Activated naive CD8-positive, alpha-beta T cell treated with anti-CD3 and anti-CD28 coated beads, Interleukin-2, amount 10 ng/mL, durations not matched to agents 7 days and 5 days (primary cell): Measurements from ENCODE around the gene SKI. TPM values are rescaled to one million over a fixed set of nuclear protein-coding genes. Genes with fewer than 3 reads are reported as not detected.

ENCODE experiments used
- ATAC-seq: fragments of 150-1000 bp; cut with Tn5 transposase; one replicate; pipeline ENCODE4 v1.10.0; 2021; ENCODE audit warnings: low read depth, moderate library complexity
- POLR2A ChIA-PET: fragments of 350-600 bp; sonication (Branson Sonifier 250); formaldehyde crosslinking; loops from one replicate; lab custom pipeline; 2021; ENCODE audit warnings: antibody characterized with exemption; lab: Charles Lee
- DNase-seq: peaks from one replicate; pipeline ENCODE4 v3.0.0; 2021
- H3K27ac Mint-ChIP-seq: one replicate; pipeline ENCODE4 v1.8.0; 2022; ENCODE audit warnings: mild to moderate bottlenecking, mixed read lengths
- H3K27me3 Mint-ChIP-seq: one replicate; pipeline ENCODE4 v1.8.0; 2022; ENCODE audit warnings: mild to moderate bottlenecking, moderate library complexity, mixed read lengths
- H3K36me3 Mint-ChIP-seq: one replicate; pipeline ENCODE4 v1.8.0; 2021; ENCODE audit warnings: mild to moderate bottlenecking, mixed read lengths
- H3K4me1 Mint-ChIP-seq: one replicate; pipeline ENCODE4 v1.8.0; 2021; ENCODE audit warnings: mixed read lengths
- H3K4me3 Mint-ChIP-seq: one replicate; pipeline ENCODE4 v1.8.0; 2022; ENCODE audit warnings: mild to moderate bottlenecking, moderate library complexity, mixed read lengths
- H3K9me3 Mint-ChIP-seq: one replicate; pipeline ENCODE4 v1.8.0; 2021; ENCODE audit warnings: mixed read lengths
- total RNA-seq, 2 experiments: library from RNA; stranded (reverse); gene quantifications; one replicate each; pipeline ENCODE4 v1.2.3, GENCODE V29; 2021

SKI gene
- total RNA-seq, 2 experiments from 2014 or later, result 59.3 to 71.6 TPM

GRCh38 chr1:2272686-2273400 is 44.7 kb downstream of the SKI start:
- H3K27ac Mint-ChIP-seq, result no peak overlapping the region
- ATAC-seq (no peak), DNase-seq (no peak)
- H3K4me3 Mint-ChIP-seq, result no peak overlapping the region
- H3K4me1 Mint-ChIP-seq, result peaks cover 12% of the 10 kb centered on the region
- peaks cover 15% of the 10 kb centered on the region for H3K36me3 Mint-ChIP-seq
- H3K27me3 Mint-ChIP-seq, result no peaks in the 10 kb centered on the region
- no peaks in the 10 kb centered on the region for H3K9me3 Mint-ChIP-seq
- POLR2A ChIA-PET, result no interaction called here

DNA sequence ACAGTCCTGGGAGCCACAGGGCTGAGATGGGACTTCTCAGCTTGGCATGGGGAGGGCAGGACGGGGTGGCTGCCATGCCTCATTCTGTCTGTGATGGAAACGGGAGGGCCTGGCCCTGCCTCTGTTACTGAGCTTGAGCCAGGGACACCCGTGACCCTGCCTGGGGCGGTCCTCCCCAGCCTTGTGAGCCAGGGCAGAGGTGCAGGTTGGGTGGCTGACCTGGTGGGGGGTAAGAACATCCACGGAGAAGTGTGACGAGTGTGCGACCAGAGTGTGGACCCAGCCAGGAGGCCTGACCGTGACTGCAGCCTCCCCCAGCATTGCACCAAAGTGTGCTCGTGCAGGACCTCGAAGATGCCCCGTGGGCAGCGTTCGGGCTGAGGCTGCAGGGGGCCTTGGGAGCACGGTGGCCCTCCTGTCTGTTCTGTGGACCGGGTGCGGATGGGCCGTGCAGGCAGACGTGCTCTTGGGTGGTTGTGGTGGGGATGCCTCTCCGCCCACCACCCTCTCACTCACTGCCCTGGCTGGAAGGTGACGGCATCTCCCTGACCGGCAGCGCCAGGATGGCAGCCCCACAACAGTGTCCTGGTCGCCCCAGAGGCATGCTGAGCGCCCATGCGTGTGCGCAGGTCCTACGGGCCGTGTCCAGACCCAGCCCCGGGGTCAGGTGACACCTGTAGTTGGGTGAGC is 45.4 kb downstream of the SKI start:
- POLR2A ChIA-PET, result no interaction called here

DNA sequence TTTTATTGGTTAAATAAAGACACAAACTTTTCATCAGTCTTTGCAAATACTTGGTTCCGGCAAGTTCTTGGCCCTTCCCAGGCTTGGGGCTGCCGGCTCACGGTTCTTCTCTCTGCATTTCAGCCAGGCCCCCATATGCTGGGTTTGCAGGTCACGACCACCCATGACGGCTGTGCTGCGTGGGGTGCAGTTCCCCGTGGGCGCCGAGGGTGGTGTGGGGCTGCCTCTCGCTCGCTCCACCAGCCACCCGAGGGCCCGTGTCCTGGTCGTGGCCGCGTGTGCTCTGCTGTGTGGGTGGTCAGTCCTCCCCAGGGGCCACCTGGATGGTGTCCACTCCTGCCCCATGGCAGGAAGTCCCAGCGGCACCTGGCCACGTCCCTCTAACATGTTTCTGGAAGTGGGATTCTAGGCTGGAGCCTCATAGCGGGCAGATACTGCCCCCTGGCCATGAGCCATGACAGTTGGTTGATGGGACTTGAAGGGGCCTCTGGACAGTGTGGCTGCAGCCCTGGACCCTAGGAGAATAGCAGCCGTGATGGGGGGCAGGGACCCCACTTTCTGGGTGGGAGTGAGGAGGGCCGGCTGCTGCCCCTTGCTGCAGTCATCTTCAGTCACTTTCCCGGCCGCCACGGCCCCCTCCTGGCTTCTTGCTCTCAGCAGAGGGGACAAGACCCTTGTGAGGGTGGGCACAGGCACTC is 46.3 kb downstream of the SKI start:
- no peak overlapping the region for H3K4me3 Mint-ChIP-seq
- H3K27ac Mint-ChIP-seq, result no peak overlapping the region
- no peaks in the 10 kb centered on the region for H3K9me3 Mint-ChIP-seq
- H3K36me3 Mint-ChIP-seq, result peaks cover 12% of the 10 kb centered on the region
- ATAC-seq (no peak), DNase-seq (no peak)
- POLR2A ChIA-PET, result no interaction called here
- no peaks in the 10 kb centered on the region for H3K27me3 Mint-ChIP-seq
- peaks cover 12% of the 10 kb centered on the region for H3K4me1 Mint-ChIP-seq

More for the DNA sequence above, 45.4 kb downstream of the SKI start:
- Mint-ChIP-seq H3K36me3 (peaks cover 15% of the 10 kb centered on the region), H3K4me1 (peaks cover 12% of the 10 kb centered on the region), H3K27ac (no peak overlapping the region), H3K4me3 (no peak overlapping the region), H3K27me3 (no peaks in the 10 kb centered on the region), H3K9me3 (no peaks in the 10 kb centered on the region)
- no peak for ATAC-seq
- DNase-seq, result no peak

DNA sequence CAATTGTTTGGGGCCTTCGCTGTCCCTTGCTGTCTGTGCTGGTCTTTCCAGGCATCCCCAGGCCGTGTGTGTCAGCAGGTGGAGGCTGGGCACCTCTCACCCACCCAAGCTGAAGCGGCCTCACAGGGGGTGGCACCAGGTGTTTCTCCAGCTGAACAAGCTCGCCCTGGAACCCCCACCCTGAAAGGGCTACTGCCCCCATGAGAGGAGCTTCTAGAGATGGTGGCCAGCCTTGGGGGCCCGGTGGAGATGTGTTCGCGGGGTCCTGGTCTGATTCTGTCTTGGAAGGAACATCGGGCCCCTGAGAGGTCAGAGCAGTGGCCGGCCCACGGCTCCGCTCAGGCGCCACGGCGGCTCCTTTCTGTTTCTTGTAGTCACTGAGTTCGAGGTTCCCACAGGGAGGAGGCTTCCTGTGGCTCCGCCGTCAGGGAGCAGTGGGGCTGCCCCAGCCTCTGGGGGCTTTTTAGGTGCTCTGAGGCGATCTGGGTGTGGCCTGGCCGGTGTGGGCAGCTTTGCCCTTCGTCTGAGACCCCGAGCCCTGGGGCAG is 46.9 kb downstream of the SKI start:
- no peaks in the 10 kb centered on the region for H3K27me3 Mint-ChIP-seq
- POLR2A ChIA-PET, result no interaction called here
- no peak for ATAC-seq
- no peak for DNase-seq
- no peaks in the 10 kb centered on the region for H3K9me3 Mint-ChIP-seq
- H3K36me3 Mint-ChIP-seq, result peaks cover 12% of the 10 kb centered on the region
- H3K4me3 Mint-ChIP-seq, result no peak overlapping the region
- no peak overlapping the region for H3K27ac Mint-ChIP-seq
- peaks cover 14% of the 10 kb centered on the region for H3K4me1 Mint-ChIP-seq

DNA sequence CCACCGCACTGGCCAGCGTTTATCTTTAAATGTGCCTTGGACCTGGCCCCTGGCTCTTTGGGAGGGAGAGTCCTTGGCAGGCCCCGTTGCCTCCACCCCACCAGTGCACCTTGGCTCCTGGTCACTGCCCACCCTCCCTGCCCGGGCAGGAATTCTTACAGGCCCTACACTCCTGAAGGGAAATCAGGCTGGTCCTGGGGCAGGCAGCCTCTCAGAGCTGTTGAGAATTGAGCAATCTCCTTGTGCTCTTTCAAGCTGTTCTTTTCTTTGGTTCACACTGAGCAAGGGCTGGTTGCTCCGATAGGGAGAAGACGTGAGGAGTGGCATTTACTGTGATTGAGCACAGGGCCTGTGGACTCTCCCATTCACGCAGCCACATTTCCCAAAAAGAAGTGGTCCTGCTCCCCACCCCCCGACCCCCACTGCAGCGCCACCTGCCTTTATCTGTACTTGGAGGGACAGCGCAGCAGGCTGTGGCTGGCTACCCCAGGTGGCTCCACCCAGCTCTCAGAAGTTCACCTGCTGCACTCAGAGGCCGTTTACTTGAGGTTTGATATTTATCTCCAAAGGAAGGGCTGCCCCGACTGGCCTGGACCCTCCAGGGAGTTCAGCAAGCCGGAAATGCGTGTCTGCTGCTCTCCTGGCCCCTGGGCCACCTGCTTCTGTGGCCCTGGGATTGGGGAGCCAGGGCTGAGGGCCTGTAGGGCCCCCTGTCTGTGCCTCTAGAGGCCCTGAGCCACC is 47.8 kb downstream of the SKI start:
- H3K9me3 Mint-ChIP-seq, result no peaks in the 10 kb centered on the region
- H3K36me3 Mint-ChIP-seq, result peaks cover 14% of the 10 kb centered on the region
- POLR2A ChIA-PET, result no interaction called here
- ATAC-seq, result no peak
- no peak overlapping the region for H3K4me3 Mint-ChIP-seq
- H3K27ac Mint-ChIP-seq, result no peak overlapping the region
- no peaks in the 10 kb centered on the region for H3K27me3 Mint-ChIP-seq
- DNase-seq, result no peak
- H3K4me1 Mint-ChIP-seq, result peaks cover 14% of the 10 kb centered on the region

DNA sequence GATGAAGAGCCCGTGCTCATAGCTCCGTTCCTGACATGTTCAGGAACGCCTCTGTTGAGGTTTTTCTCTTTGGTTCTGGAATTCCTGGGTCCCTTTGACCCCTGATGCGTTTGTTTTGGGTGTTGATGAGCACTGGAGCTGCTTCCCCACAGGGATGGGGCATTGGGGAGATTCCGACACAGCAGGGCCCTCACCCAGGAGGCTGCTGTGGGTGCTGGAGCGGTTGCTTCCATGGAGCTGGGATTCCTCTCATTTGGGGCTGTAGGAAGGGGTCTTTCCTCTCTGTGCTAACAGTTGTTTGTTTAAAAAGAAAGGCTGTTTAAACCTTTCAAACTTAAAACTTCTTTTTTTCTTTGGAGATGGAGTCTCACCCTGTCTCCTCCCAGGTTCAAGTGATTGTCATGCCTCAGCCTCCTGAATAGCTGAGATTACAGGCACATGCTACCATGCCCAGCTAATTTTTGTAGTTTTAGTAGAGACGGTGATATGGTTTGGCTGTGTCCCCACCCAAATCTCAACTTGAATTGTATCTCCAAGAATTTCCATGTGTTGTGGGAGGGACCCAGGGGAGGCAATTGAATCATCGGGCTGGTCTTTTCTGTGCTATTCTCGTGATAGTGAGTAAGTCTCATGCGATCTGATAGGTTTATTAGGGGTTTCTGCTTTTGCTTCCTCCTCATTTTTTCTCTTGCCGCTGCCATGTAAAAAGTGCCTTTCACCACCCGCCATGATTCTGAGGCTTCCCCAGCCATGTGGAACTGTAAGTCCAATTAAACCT is 48.9 kb downstream of the SKI start:
- H3K27me3 Mint-ChIP-seq, result no peaks in the 10 kb centered on the region
- no peak overlapping the region for H3K4me3 Mint-ChIP-seq
- DNase-seq (no peak), ATAC-seq (no peak)
- peaks cover 14% of the 10 kb centered on the region for H3K4me1 Mint-ChIP-seq
- POLR2A ChIA-PET, result interaction anchor here (0.6 kb wide), 1 partner anchor 14 kb away, joined by 3 read pairs; no protein-coding TSS in a partner anchor
- H3K9me3 Mint-ChIP-seq, result no peaks in the 10 kb centered on the region
- peaks cover 14% of the 10 kb centered on the region for H3K36me3 Mint-ChIP-seq
- H3K27ac Mint-ChIP-seq, result no peak overlapping the region

- no peak overlapping the region for H3K4me3 Mint-ChIP-seq
- no peaks in the 10 kb centered on the region for H3K9me3 Mint-ChIP-seq
- H3K36me3 Mint-ChIP-seq, result peaks cover 14% of the 10 kb centered on the region
- no peak for DNase-seq
- H3K27ac Mint-ChIP-seq, result no peak overlapping the region
- H3K4me1 Mint-ChIP-seq, result peaks cover 14% of the 10 kb centered on the region
- POLR2A ChIA-PET, result no interaction called here
- ATAC-seq, result no peak
- H3K27me3 Mint-ChIP-seq, result no peaks in the 10 kb centered on the region
Observed at GRCh38 chr1:2277741-2278488, 49.8 kb downstream of the SKI start.

DNA sequence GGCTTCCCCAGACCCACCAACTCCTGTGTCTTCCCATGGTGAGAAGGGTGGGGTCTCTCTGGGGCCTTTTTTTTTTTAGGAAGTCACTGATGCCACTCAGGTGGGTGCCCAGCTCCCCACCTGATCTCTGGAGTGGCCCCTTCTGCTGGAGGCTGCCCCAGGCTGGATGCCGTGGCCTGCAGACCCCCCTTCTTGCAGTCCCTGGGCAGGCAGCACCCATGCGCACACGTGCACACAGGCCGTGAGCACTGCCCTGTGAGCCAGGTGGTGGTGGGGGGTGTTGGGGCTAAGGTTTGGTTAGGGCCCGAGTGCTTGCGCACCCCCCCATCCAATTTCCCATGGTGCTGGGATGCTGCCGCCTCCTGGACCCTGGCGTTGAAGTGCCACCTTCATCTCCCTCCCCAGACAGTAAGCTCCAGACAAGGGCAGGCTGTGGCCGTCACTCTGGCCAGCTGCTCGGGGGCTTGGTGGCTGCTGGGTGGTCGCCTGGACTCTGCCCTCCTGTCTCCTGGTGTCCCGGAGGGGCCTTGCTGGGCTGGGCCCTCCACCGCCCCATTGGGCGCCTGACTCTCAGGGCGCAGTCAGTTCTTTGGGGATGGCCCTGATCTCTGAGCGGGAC is 50.6 kb downstream of the SKI start:
- ATAC-seq (no peak), DNase-seq (no peak)
- POLR2A ChIA-PET, result no interaction called here
- Mint-ChIP-seq H3K27me3 (no peaks in the 10 kb centered on the region), H3K4me3 (no peak overlapping the region), H3K9me3 (no peaks in the 10 kb centered on the region), H3K36me3 (peaks cover 14% of the 10 kb centered on the region), H3K27ac (no peak overlapping the region), H3K4me1 (peaks cover 13% of the 10 kb centered on the region)

DNA sequence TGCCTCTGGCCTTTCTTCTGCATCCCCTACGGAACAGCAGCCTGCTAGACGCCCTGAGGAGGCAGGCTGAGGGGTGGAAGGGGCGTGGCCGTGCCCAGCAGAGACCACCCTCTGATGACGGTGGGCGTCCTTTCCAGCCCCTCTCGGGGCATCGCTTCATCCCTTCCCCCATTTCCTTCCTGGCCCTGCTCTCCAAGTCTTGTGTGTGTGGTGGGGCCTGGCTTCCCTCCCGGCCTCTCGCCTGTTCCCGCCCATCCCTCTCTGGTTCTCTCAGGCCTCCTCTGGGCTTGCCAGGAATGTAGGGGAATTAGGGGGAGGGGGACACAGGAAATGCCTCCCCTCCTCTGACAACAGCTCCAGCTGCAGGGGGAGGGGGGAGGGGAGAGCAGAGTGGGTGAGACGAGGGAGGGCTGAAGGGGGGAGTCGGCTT is 51.1 kb downstream of the SKI start:
- ATAC-seq (no peak), DNase-seq (no peak)
- Mint-ChIP-seq H3K27me3 (no peaks in the 10 kb centered on the region), H3K4me3 (no peak overlapping the region), H3K9me3 (no peaks in the 10 kb centered on the region), H3K27ac (no peak overlapping the region), H3K36me3 (peaks cover 14% of the 10 kb centered on the region), H3K4me1 (peaks cover 13% of the 10 kb centered on the region)
- POLR2A ChIA-PET, result no interaction called here

GRCh38 chr1:2279817-2280216 is 51.7 kb downstream of the SKI start:
- no peak for ATAC-seq
- peaks cover 14% of the 10 kb centered on the region for H3K36me3 Mint-ChIP-seq
- no peak overlapping the region for H3K27ac Mint-ChIP-seq
- DNase-seq, result no peak
- H3K9me3 Mint-ChIP-seq, result no peaks in the 10 kb centered on the region
- H3K27me3 Mint-ChIP-seq, result no peaks in the 10 kb centered on the region
- POLR2A ChIA-PET, result no interaction called here
- peaks cover 13% of the 10 kb centered on the region for H3K4me1 Mint-ChIP-seq
- H3K4me3 Mint-ChIP-seq, result no peak overlapping the region

- Mint-ChIP-seq H3K27me3 (no peaks in the 10 kb centered on the region), H3K27ac (no peak overlapping the region), H3K4me3 (no peak overlapping the region), H3K4me1 (peaks cover 8% of the 10 kb centered on the region), H3K36me3 (peaks cover 6% of the 10 kb centered on the region), H3K9me3 (no peaks in the 10 kb centered on the region)
- POLR2A ChIA-PET, result no interaction called here
- no peak for DNase-seq
- no peak for ATAC-seq
Observed at GRCh38 chr1:2282556-2283270, 54.6 kb downstream of the SKI start.
